ENCODE measurements around the gene PSAT1. TPM values are rescaled to one million over a fixed set of nuclear protein-coding genes. Genes with fewer than 3 reads are reported as not detected.

PSAT1 gene
- total RNA-seq, 2 experiments from 2014 or later, result 145 to 190 TPM

- Mint-ChIP-seq H3K9me3 (ENCODE audit: low read depth) (peaks cover 2% of the 10 kb centered on the region), H3K27ac (no peak overlapping the region), H3K4me3 (no peak overlapping the region), H3K4me1 (no peaks in the 10 kb centered on the region), H3K27me3 (no peaks in the 10 kb centered on the region), H3K36me3 (ENCODE audit: low read depth) (peaks cover 91% of the 10 kb centered on the region)
- ATAC-seq (no peak), DNase-seq (no peak)
- intact Hi-C loops (cut with DNase I, micrococcal nuclease), result no loop called here
- POLR2A ChIA-PET, result interaction anchor here (0.5 to 0.6 kb wide), 3 partner anchors 27 to 1046 kb away, joined by 3 to 4 read pairs (median 3); no protein-coding TSS in a partner anchor
- CTCF ChIA-PET, result no interaction called here
Observed at GRCh38 chr9:78319197-78320029, 22.5 kb downstream of the PSAT1 start.

- intact Hi-C loops (cut with DNase I, micrococcal nuclease), result no loop called here
- ChIA-PET CTCF (no interaction called here), POLR2A (interaction anchor here (0.5 to 0.7 kb wide), 4 partner anchors 26 to 1046 kb away, joined by 3 to 4 read pairs (median 3); no protein-coding TSS in a partner anchor)
- Mint-ChIP-seq H3K36me3 (ENCODE audit: low read depth) (peaks cover 91% of the 10 kb centered on the region), H3K9me3 (ENCODE audit: low read depth) (peaks cover 2% of the 10 kb centered on the region), H3K27ac (no peak overlapping the region), H3K27me3 (no peaks in the 10 kb centered on the region), H3K4me1 (no peaks in the 10 kb centered on the region), H3K4me3 (no peak overlapping the region)
- ATAC-seq, result no peak
- no peak for DNase-seq
Observed at GRCh38 chr9:78320030-78320693, 23.2 kb downstream of the PSAT1 start.

- CTCF ChIA-PET, result interaction anchor here (0.7 kb wide), 1 partner anchor 1335 kb away, joined by 3 read pairs; no protein-coding TSS in a partner anchor
- no peak for ATAC-seq
- H3K4me1 Mint-ChIP-seq, result no peaks in the 10 kb centered on the region
- H3K27me3 Mint-ChIP-seq, result no peaks in the 10 kb centered on the region
- no peak overlapping the region for H3K27ac Mint-ChIP-seq
- no peak overlapping the region for H3K4me3 Mint-ChIP-seq
- peaks cover 2% of the 10 kb centered on the region for H3K9me3 Mint-ChIP-seq (ENCODE audit: low read depth)
- POLR2A ChIA-PET, result interaction anchor here (0.7 kb wide), 1 partner anchor 59 kb away, joined by 3 read pairs; no protein-coding TSS in a partner anchor
- intact Hi-C loops (cut with DNase I, micrococcal nuclease), result no loop called here
- no peak for DNase-seq
- peaks cover 91% of the 10 kb centered on the region for H3K36me3 Mint-ChIP-seq (ENCODE audit: low read depth)
Observed at GRCh38 chr9:78320875-78321496, 24.1 kb downstream of the PSAT1 start.

DNA sequence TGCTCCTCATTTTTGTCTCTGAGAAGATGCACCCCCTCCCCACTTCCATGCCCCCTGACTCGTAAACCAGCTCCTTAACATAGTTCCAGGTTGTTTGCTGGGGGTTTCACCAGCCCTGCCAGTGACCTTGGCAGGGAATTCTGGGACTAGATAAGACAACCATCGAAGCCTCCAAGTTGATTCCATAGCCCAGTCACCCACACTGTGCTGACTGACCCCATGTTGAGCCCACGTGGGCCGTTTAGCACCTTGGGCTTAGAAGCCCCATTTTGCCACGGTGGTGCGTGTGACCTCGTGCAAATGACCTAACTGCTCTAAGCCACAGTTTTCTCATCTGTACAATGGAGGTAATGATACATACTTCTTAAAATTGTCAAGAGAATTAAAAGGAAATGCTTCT, 24.6 kb downstream of the PSAT1 start:
- POLR2A ChIA-PET, result no interaction called here
- peaks cover 2% of the 10 kb centered on the region for H3K9me3 Mint-ChIP-seq (ENCODE audit: low read depth)
- H3K27me3 Mint-ChIP-seq, result no peaks in the 10 kb centered on the region

GRCh38 chr9:78324068-78324650, 27.2 kb downstream of the PSAT1 start:
- H3K27ac Mint-ChIP-seq, result no peak overlapping the region
- no peak for DNase-seq
- peaks cover 85% of the 10 kb centered on the region for H3K36me3 Mint-ChIP-seq (ENCODE audit: low read depth)
- H3K27me3 Mint-ChIP-seq, result no peaks in the 10 kb centered on the region
- no peak for ATAC-seq
- H3K4me3 Mint-ChIP-seq, result no peak overlapping the region
- ChIA-PET CTCF (interaction anchor here (1.5 kb wide), 1 partner anchor 10 kb away, joined by 3 read pairs; no protein-coding TSS in a partner anchor), POLR2A (no interaction called here)
- H3K9me3 Mint-ChIP-seq (ENCODE audit: low read depth), result peaks cover 2% of the 10 kb centered on the region
- intact Hi-C loops (cut with DNase I, micrococcal nuclease), result no loop called here
- no peaks in the 10 kb centered on the region for H3K4me1 Mint-ChIP-seq

More for the DNA sequence above, 24.6 kb downstream of the PSAT1 start:
- intact Hi-C loops (cut with DNase I, micrococcal nuclease), result no loop called here
- CTCF ChIA-PET, result interaction anchor here (0.7 kb wide), 1 partner anchor 1335 kb away, joined by 3 read pairs; no protein-coding TSS in a partner anchor
- H3K27ac Mint-ChIP-seq, result no peak overlapping the region
- no peaks in the 10 kb centered on the region for H3K4me1 Mint-ChIP-seq
- DNase-seq (no peak), ATAC-seq (no peak)
- H3K36me3 Mint-ChIP-seq (ENCODE audit: low read depth), result peaks cover 89% of the 10 kb centered on the region
- H3K4me3 Mint-ChIP-seq, result no peak overlapping the region

DNA sequence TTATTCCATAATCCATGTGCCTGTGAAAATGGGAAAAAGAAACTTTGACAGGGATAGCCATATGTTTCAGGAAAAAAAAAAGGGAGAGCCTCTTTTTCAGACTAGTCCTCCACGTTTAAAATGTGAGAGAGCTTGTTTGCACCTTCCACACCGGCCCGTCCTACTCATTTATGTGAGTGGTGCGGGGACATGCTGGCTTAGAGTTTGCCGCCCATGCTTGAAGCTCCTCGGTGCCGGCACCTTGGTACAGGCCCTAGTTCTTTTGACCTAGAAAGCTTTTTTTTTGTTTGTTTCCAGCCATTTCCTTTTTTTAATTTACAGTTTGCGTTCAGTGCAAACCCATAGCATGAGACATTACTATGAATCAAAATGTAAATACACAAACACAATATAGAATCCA, 27.8 kb downstream of the PSAT1 start:
- no peak for DNase-seq
- ChIA-PET CTCF (interaction anchor here (1.5 kb wide), 1 partner anchor 9 kb away, joined by 3 read pairs; no protein-coding TSS in a partner anchor), POLR2A (interaction anchor here (0.6 kb wide), 1 partner anchor 99 kb away, joined by 5 read pairs; no protein-coding TSS in a partner anchor)
- intact Hi-C loops (cut with DNase I, micrococcal nuclease), result no loop called here
- no peak for ATAC-seq
- peaks cover 84% of the 10 kb centered on the region for H3K36me3 Mint-ChIP-seq (ENCODE audit: low read depth)
- H3K4me3 Mint-ChIP-seq, result no peak overlapping the region
- no peaks in the 10 kb centered on the region for H3K4me1 Mint-ChIP-seq
- H3K27ac Mint-ChIP-seq, result no peak overlapping the region
- no peaks in the 10 kb centered on the region for H3K9me3 Mint-ChIP-seq (ENCODE audit: low read depth)
- H3K27me3 Mint-ChIP-seq, result no peaks in the 10 kb centered on the region

DNA sequence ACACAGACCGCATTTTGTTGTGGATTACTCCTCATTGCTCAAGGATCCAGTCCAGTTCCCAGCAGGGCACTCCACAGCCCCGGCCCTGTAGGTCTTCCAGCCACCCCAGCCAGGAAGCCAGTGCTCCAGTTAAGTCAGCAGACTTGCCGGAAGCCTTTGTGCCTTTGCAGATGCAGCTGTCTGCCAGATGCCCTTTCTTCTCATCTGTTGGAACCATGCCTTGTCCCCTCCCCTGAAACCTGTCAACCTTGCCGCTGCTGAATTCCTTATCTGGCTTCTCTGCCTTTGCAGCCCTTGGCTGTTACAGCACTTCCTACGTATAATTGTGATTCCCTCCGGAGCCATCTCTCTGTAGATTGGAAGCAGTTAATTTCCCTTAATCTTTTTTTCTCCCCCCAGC, 28.4 kb downstream of the PSAT1 start:
- intact Hi-C loops (cut with DNase I, micrococcal nuclease), result no loop called here
- POLR2A ChIA-PET, result interaction anchor here (0.6 kb wide), 1 partner anchor 100 kb away, joined by 5 read pairs; no protein-coding TSS in a partner anchor
- Mint-ChIP-seq H3K27me3 (no peaks in the 10 kb centered on the region), H3K4me3 (no peak overlapping the region), H3K4me1 (no peaks in the 10 kb centered on the region), H3K27ac (no peak overlapping the region), H3K36me3 (ENCODE audit: low read depth) (peaks cover 81% of the 10 kb centered on the region), H3K9me3 (ENCODE audit: low read depth) (no peaks in the 10 kb centered on the region)
- CTCF ChIA-PET, result interaction anchor here (0.6 to 1.5 kb wide), 2 partner anchors 8 to 549 kb away, joined by 3 read pairs; no protein-coding TSS in a partner anchor
- no peak for DNase-seq
- no peak for ATAC-seq

GRCh38 chr9:78325846-78326360, 29.0 kb downstream of the PSAT1 start:
- Mint-ChIP-seq H3K36me3 (ENCODE audit: low read depth) (peaks cover 82% of the 10 kb centered on the region), H3K4me1 (no peaks in the 10 kb centered on the region), H3K27ac (no peak overlapping the region), H3K9me3 (ENCODE audit: low read depth) (no peaks in the 10 kb centered on the region), H3K4me3 (no peak overlapping the region), H3K27me3 (no peaks in the 10 kb centered on the region)
- intact Hi-C loops (cut with DNase I, micrococcal nuclease), result no loop called here
- ATAC-seq, result no peak
- DNase-seq, result no peak
- ChIA-PET POLR2A (interaction anchor here (0.6 kb wide), 1 partner anchor 11 kb away, joined by 3 read pairs; no protein-coding TSS in a partner anchor), CTCF (interaction anchor here (0.6 kb wide), 1 partner anchor 550 kb away, joined by 3 read pairs; no protein-coding TSS in a partner anchor)

DNA sequence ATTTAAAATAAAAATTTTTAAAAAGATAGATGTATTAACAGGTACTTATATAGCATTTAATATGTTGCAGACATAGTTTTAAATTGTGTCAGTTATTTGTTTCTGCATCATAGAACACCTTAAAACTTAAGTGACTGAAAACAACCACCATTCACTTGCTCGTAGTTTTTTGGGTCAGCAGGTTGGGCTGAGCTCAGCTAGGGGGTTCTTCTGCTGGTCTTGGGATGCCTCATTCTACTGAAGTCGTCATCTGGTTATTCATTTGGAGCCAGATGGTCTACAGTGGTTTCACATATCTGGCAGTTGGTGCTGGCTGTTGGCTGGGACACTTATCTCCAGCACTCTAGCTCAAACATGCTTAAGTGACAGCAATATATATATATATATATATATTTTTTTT, 29.6 kb downstream of the PSAT1 start:
- ChIA-PET CTCF (no interaction called here), POLR2A (interaction anchor here (0.6 kb wide), 2 partner anchors 12 to 50 kb away, joined by 3 read pairs; no protein-coding TSS in a partner anchor)
- no peaks in the 10 kb centered on the region for H3K9me3 Mint-ChIP-seq (ENCODE audit: low read depth)
- no peak for DNase-seq
- no peak overlapping the region for H3K27ac Mint-ChIP-seq
- peaks cover 82% of the 10 kb centered on the region for H3K36me3 Mint-ChIP-seq (ENCODE audit: low read depth)
- ATAC-seq, result no peak
- intact Hi-C loops (cut with DNase I, micrococcal nuclease), result no loop called here
- H3K4me3 Mint-ChIP-seq, result no peak overlapping the region
- no peaks in the 10 kb centered on the region for H3K27me3 Mint-ChIP-seq
- no peaks in the 10 kb centered on the region for H3K4me1 Mint-ChIP-seq

GRCh38 chr9:78332381-78332780, 35.5 kb downstream of the PSAT1 start:
- Mint-ChIP-seq H3K9me3 (ENCODE audit: low read depth) (peaks cover 14% of the 10 kb centered on the region), H3K27me3 (no peaks in the 10 kb centered on the region), H3K4me3 (no peak overlapping the region), H3K27ac (no peak overlapping the region), H3K4me1 (no peaks in the 10 kb centered on the region), H3K36me3 (ENCODE audit: low read depth) (peaks cover 65% of the 10 kb centered on the region)
- no peak for ATAC-seq
- no peak for DNase-seq
- intact Hi-C loops (cut with DNase I, micrococcal nuclease), result no loop called here
- CTCF ChIA-PET, result interaction anchor here (0.8 to 1.3 kb wide), 2 partner anchors 37 to 1259 kb away, joined by 4 read pairs; no protein-coding TSS in a partner anchor
- POLR2A ChIA-PET, result interaction anchor here (0.6 kb wide), 1 partner anchor 172 kb away, joined by 3 read pairs; no protein-coding TSS in a partner anchor

Data from activated CD4-positive, alpha-beta T cell treated with anti-CD3 and anti-CD28 coated beads for 36 hours (primary cell).